ENCODE results near the gene SQOR. TPM values are rescaled to one million over a fixed set of nuclear protein-coding genes. Genes with fewer than 3 reads are reported as not detected.

The SQOR gene
- total and polyA plus RNA-seq, 2 donors (not counting 1 experiment from before 2014, with no cell fraction given) = 25.6 to 29.1 TPM

GRCh38 chr15:45670091-45670490 is 35.3 kb downstream of the SQOR start:
- no peak overlapping the region for H3K4me3 Mint-ChIP-seq
- ChIA-PET CTCF (interaction anchor here (1.0 kb wide), 1 partner anchor 35 kb away, joined by 3 read pairs; no protein-coding TSS in a partner anchor), POLR2A (no interaction called here)
- H3K9me3 Mint-ChIP-seq (ENCODE audit: insufficient read depth) = no peaks in the 10 kb centered on the region
- no peaks in the 10 kb centered on the region for H3K4me1 Mint-ChIP-seq
- TF ChIP-seq CTCF (IDR thresholded peaks at IDR 0.05) (no peak), EZH2 (IDR thresholded peaks at IDR 0.05; ENCODE audit: borderline replicate concordance, insufficient read depth, low read depth, low read length, poor library complexity, severe bottlenecking) (no peak)
- H3K79me2 ChIP-seq (ENCODE audit: control insufficient read depth, insufficient read depth, low read length) = no peaks in the 10 kb centered on the region
- no peaks in the 10 kb centered on the region for H3K4me1 ChIP-seq (ENCODE audit: control insufficient read depth in 2 of 2, insufficient read depth in 2 of 2, low read length in 2 of 2)
- no peaks in the 10 kb centered on the region for H3K27me3 ChIP-seq (replicated peaks in 1 of 4; ENCODE audit: control extremely low read depth in 1 of 4, control insufficient read depth in 3 of 4, insufficient read depth in 4 of 4, low read length in 3 of 4)
- H3K4me2 ChIP-seq (replicated peaks; ENCODE audit: low read depth, low read length, poor library complexity, severe bottlenecking) = no peak overlapping the region
- intact Hi-C loops (cut with micrococcal nuclease) = no loop called here
- H3K4me3 ChIP-seq (ENCODE audit: control extremely low read depth in 1 of 5, extremely low read depth in 1 of 5, insufficient read depth in 1 of 5, low read depth in 2 of 5, low read length in 4 of 5) = no peak overlapping the region
- ATAC-seq (ENCODE audit: low read depth) (no peak), DNase-seq (no peak)
- WGBS (ENCODE audit: insufficient coverage) = 100% methylated on average over 2 of the region's 5 CpGs
- no peaks in the 10 kb centered on the region for H3K9me3 ChIP-seq (ENCODE audit: control extremely low read depth in 1 of 3, control insufficient read depth in 2 of 3, insufficient read depth in 1 of 3, low read length in 2 of 3)
- H3K36me3 ChIP-seq (replicated peaks in 1 of 2; ENCODE audit: control extremely low read depth in 1 of 2, control insufficient read depth in 1 of 2, extremely low read depth in 1 of 2, insufficient read depth in 2 of 2, low read length in 1 of 2) = peaks cover 5 to 65% of the 10 kb centered on the region in 2 experiments
- peaks cover 12% of the 10 kb centered on the region for H4K20me1 ChIP-seq (ENCODE audit: control insufficient read depth, insufficient read depth, low read length, poor library complexity, severe bottlenecking)
- H3K27me3 Mint-ChIP-seq = no peaks in the 10 kb centered on the region
- H3K27ac Mint-ChIP-seq = no peak overlapping the region
- H3K9ac ChIP-seq (ENCODE audit: low read length) = no peak overlapping the region
- H2AFZ ChIP-seq (ENCODE audit: insufficient read depth, low read depth, low read length, poor library complexity, severe bottlenecking) = no peak overlapping the region
- no peak overlapping the region for H3K27ac ChIP-seq (ENCODE audit: low read length in 2 of 2)

- POLR2A ChIA-PET = no interaction called here
- Histone ChIP-seq H3K4me2 (replicated peaks; ENCODE audit: low read depth, low read length, poor library complexity, severe bottlenecking) (no peak overlapping the region), H3K27ac (ENCODE audit: low read length in 2 of 2) (no peak overlapping the region), H3K9ac (ENCODE audit: low read length) (no peak overlapping the region), H2AFZ (ENCODE audit: insufficient read depth, low read depth, low read length, poor library complexity, severe bottlenecking) (no peak overlapping the region), H4K20me1 (ENCODE audit: control insufficient read depth, insufficient read depth, low read length, poor library complexity, severe bottlenecking) (peaks cover 12% of the 10 kb centered on the region), H3K4me1 (ENCODE audit: control insufficient read depth in 2 of 2, insufficient read depth in 2 of 2, low read length in 2 of 2) (no peaks in the 10 kb centered on the region), H3K79me2 (ENCODE audit: control insufficient read depth, insufficient read depth, low read length) (no peaks in the 10 kb centered on the region), H3K9me3 (ENCODE audit: control extremely low read depth in 1 of 3, control insufficient read depth in 2 of 3, insufficient read depth in 1 of 3, low read length in 2 of 3) (no peaks in the 10 kb centered on the region), H3K27me3 (replicated peaks in 1 of 4; ENCODE audit: control extremely low read depth in 1 of 4, control insufficient read depth in 3 of 4, insufficient read depth in 4 of 4, low read length in 3 of 4) (no peaks in the 10 kb centered on the region), H3K36me3 (replicated peaks in 1 of 2; ENCODE audit: control extremely low read depth in 1 of 2, control insufficient read depth in 1 of 2, extremely low read depth in 1 of 2, insufficient read depth in 2 of 2, low read length in 1 of 2) (peaks cover 4 to 68% of the 10 kb centered on the region in 2 experiments), H3K4me3 (ENCODE audit: control extremely low read depth in 1 of 5, extremely low read depth in 1 of 5, insufficient read depth in 1 of 5, low read depth in 2 of 5, low read length in 4 of 5) (no peak overlapping the region)
- H3K4me3 Mint-ChIP-seq = no peak overlapping the region
- intact Hi-C loops (cut with micrococcal nuclease) = no loop called here
- ATAC-seq (ENCODE audit: low read depth) (no peak), DNase-seq (no peak)
- no peaks in the 10 kb centered on the region for H3K27me3 Mint-ChIP-seq
- no peaks in the 10 kb centered on the region for H3K4me1 Mint-ChIP-seq
- CTCF ChIA-PET = interaction anchor here (1.0 kb wide), 1 partner anchor 35 kb away, joined by 3 read pairs; no protein-coding TSS in a partner anchor
- no peaks in the 10 kb centered on the region for H3K9me3 Mint-ChIP-seq (ENCODE audit: insufficient read depth)
- WGBS (ENCODE audit: insufficient coverage) = 100% methylated on average over 3 of the region's 4 CpGs
- H3K27ac Mint-ChIP-seq = no peak overlapping the region
- TF ChIP-seq EZH2 (IDR thresholded peaks at IDR 0.05; ENCODE audit: borderline replicate concordance, insufficient read depth, low read depth, low read length, poor library complexity, severe bottlenecking) = no peak
- no peak for TF ChIP-seq CTCF (IDR thresholded peaks at IDR 0.05)
Observed at GRCh38 chr15:45670511-45670910, 35.7 kb downstream of the SQOR start.
